Measurements from ENCODE around the gene SULT1C3.

The SULT1C3 gene

DNA sequence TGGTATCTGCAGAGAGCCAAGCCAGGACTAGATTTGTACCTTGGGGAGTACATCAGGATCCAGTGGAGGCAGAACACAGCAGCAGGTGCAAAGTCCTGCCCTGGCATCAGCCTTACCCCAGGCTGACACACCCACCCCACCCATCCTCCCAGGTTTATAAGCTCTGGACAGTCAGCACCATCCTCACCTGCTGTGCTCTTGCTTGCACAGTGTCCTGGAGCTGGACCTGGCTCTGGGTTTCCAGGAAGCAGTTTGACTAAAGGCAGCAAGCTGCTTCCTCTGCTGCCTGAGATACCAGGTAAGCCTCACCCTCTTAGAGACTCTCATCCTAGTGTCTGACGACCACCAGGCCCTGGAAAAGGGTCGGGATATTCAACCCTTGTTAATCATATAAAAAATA is at the start of gene SULT1C3:
Gene SULT1C3 (plus strand): TSS at position 183 of the 400 bp plus-strand sequence. CDS start 7,227 bp downstream, outside the sequence.
- DNase-seq (ENCODE audit: low read depth), result no peak

DNA sequence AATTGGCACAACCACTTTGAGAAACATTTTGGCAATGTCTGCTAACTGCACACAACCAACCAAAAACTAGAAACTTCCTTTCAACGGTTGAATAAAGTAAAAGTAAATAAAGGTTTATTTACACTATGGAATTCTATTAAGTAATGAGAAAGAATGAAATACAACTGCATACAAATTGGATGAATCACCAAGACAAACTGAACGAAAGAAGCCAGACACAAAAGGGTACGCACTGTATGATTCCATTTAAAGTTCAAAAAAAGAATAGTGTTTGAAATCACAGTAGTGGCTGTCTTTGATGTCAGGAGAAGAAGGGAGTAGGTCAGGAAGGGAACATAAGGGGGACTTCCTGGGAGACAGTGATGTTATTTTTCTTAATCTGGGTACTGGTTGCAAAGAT is 46.5 kb upstream of the SULT1C3 start:
- no peak for DNase-seq (ENCODE audit: low read depth)

DNA sequence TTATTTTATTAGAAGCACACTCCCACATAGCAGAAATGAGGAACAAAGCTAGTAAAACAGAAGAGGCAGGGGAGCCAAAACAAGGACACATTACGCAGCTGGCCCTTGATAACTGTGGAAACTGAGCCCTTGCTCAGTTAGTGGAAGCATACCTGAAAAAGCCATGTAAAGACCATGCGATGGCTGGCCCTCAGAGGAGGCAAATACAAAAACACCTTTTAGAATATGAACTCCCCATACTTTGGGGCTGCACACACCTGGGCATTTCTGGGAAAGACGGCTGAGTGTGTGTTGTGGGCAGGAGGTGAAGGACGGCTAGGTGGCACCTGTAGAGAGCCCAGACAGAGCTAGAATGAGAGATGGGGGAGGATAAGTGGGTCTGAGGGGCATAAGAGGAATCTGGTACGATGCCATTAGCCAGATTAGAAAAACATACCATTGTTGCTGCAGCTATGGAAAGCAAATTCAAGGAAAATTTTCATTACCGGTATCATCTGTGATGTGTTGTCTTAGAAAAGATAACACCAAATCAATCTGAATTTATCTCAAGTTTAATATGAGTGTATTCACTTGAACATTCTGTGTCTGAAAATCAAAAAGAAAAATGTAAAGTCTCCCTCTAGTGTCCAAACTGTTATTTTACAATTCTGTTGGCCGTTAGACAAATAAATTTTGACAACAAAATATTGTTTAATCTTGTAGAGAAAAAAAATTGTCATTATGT is 45.2 kb upstream of the SULT1C3 start:
- DNase-seq (ENCODE audit: low read depth), result no peak

DNA sequence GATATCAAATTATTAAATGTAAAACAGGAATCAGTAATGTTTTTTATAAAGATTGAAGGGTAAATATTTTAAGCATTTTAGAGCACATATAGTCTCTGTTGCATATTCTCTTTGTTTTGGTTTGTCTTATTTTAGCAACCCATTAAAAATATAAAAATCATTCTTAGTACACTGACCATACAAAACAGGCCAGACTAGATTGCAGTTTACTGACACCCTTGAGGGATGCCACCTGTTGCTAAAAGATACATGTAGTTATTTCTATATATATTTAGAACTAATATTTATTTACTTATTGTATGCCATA is 44.7 kb upstream of the SULT1C3 start:
- no peak for DNase-seq (ENCODE audit: low read depth)

DNA sequence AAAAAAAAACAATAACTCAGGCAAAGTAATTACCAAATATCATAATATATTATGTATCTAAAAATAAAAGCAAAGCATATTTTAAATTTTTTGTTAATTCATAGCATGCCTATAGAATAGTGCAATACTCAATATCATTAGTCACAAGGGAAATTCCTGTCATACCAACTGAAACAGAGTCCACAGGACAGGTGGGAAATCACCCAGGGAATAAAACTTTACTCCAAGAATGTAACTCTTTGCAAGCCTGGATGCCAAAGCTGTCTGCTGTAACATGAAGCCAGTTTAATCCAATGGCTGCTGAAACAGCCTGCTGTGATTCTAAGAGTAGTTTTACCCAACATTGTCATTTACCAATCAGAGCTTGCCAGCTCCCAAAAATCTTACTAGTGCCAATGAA is 40.0 kb upstream of the SULT1C3 start:
- no peak for DNase-seq (ENCODE audit: low read depth)

DNA sequence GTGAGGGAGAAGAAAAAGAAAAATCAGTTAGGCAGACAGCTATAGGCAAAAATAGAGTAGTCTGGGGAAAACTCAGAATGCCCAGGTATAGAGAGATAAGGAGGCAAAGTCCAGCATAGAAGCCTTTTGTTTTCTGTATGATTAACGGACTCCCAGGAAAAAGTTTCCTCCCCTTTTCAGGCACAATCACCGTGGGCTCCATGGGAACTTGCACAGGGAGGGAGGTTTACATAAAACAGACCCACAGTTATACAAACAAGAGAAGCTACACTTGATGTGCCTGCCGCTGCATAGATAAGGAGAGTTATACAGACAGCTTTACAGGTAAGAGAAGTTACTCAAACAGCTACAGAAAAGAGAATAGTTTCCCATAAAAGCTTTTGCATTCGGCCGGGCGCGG is 39.2 kb upstream of the SULT1C3 start:
- no peak for DNase-seq (ENCODE audit: low read depth)

DNA sequence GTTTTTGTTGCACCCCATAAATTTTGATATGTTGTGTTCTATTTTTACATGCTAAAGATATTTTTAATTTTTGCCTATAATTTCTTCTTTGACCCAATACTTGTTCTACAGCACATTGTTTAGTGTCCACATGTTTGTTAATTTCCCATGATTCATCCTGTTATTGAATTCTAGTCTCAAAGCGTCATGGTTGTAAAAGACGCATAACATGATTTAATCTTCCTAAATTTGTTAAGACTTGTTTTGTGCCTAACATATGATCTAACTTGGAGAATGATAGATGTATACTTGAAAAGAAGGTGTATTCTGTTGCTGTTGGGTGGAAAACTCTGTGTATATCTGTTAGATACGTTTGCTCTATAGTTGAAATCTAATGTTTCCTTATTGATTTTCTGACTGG is 27.1 kb upstream of the SULT1C3 start:
- no peak for DNase-seq (ENCODE audit: low read depth)

DNA sequence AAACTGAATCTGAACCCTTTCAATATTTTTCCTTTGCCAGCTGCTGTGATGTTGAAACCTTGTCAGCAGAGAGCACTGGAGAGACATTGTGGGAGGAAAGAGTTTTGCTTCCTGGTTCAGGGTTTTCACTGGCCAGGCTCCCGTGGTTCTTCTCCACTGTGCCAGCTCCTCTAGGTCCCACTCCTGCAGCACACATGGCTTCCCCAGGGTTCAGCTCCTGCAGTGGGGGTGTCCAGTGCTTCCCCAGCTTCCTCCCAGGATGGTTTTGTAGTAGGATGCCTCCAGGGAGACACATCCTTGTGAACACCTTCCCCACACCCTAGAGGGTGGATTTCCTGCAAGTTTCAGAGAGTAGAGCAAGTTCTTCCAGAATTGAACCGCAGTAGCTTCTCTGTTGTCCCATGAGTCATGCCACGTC is 24.0 kb upstream of the SULT1C3 start:
- no peak for DNase-seq (ENCODE audit: low read depth)

DNA sequence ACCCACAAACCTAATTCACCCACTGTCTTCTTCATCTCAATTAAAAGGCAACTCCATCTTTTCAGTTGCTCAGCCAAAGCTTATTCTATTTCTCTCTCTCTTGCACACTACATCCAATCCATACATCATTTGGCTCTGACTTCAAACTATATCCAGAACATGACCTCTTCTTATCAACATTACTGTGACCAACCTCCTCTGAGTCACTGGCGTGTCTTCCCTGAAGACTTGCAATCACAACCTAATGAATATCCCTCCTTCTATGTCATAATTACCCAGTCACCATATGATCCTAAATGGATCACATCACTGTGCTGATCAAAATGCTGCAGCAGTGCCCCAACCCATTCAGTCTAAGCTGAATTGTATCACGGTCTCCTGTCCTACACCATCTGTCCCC is 22.6 kb upstream of the SULT1C3 start:
- DNase-seq (ENCODE audit: low read depth), result no peak

DNA sequence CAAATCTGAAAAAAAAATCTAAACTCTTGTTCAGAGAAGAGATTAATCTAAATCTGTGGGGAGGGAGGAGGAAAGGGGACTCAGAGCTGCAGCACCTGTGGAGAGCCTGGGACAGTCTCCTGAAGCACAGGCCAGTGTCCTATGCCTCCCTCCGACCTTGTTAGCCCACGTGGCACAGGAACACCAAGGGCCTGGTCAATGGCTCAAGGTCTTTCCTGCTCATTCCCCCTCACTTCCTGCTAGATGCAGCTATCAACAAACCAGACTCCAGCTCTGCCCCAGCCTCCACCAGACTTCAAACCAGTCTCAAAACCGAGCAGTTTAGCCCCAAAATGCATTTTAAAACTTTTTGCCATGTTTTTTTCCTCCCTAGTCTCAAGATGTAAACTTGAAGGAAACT is 20.1 kb upstream of the SULT1C3 start:
- no peak for DNase-seq (ENCODE audit: low read depth)

DNA sequence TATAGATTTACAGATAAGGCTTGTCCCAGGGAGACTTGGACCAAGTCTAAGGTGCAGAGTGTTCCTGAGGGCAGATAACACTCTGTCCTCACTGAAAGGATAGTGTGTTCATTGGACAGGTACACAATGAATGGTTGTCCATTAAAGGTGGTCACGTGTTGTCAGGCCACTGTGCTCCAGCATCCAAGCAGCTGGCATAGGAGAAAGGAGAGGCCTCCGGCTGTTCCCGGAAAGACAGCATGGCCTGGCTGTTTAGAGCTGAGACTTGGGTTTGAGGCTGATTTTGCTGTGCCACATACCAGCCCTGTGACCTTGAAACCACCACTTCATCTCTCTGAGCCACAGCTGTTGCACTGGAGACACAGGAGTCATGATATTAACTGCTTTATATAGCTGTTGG is 19.6 kb upstream of the SULT1C3 start:
- no peak for DNase-seq (ENCODE audit: low read depth)

DNA sequence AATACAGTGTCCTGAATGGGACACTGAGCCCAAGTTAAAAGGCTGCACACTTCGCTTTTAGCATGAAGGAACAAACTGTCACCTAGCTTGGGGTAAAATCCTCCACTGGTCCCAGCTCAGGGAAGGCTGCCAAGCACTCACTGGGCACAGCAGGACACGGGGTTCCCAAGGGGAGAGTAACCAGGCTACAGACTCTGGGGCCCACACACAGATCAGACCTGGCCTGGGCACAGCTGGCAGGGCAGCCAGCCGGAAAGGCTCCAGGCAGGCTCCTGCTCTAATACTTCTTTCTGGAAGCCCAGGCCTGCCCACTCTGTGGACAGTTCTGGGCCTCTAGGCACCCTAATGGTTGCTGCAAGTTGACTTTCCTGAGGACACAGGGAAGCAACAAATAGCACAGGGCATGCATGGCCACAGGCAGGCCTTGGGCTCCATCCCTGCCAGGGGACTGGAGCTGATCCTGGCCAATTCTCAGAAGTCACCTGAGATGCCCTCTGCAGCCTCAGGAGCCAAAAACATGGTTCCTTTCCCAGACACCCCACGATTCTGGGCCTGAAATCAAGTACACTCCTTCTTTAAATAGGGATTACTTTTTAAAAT is 18.7 kb upstream of the SULT1C3 start:
- no peak for DNase-seq (ENCODE audit: low read depth)

DNA sequence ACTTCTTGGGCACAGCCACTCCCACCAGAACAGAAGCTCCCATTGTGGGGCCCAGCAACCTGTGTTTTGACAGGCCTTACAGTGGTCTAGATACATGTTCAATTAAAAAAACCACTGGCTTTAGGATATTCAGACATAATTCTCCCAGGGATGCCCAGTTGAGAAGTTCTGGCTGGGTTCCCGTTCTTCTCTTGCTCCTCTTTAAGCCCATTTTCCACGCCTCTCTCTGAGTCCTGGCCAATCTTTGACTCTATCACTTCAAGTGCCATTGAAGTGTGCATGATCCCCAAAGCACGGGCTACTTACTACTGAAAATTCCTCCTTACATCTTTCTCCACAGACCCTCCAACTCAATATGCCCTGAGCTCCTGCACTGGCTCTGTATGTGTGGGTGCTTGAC is 17.5 kb upstream of the SULT1C3 start:
- no peak for DNase-seq (ENCODE audit: low read depth)

DNA sequence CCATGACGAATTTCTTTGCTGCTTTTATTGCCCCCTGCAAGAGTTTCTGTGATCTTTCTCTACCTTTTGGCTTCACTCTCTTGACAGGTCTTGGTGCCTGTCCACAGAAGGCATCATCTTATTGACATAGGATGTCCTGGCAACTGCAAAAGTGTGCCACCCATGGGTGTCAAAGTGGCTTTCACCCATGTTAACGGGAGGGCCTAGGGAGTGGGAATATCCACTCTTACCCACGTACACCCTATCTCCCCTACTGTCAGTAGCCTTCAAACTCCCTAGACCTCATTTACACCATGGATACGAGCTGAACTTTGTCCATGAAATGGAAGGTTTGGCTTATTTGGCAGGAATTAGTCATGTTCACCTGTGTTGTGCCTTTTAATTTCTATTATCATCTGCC is 16.2 kb upstream of the SULT1C3 start:
- no peak for DNase-seq (ENCODE audit: low read depth)

DNA sequence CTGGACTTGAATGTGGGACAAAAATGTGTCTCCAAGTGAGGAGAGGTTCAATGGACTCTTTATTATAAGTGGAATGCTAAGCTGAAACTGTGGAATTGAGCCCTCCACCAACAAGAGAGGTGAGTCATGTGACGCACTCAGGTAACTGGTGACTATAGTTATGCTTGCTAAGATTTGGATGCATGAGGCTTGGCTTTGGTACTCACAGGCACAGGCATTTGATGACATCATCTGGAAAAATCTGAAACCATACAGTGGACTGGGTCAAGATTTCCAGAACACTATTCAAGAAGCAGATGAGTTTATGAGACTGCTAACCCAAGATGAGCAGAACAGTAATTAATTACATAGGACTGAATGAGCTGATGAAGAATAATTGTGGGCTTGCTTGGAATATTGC is 15.7 kb upstream of the SULT1C3 start:
- DNase-seq (ENCODE audit: low read depth), result no peak

DNA sequence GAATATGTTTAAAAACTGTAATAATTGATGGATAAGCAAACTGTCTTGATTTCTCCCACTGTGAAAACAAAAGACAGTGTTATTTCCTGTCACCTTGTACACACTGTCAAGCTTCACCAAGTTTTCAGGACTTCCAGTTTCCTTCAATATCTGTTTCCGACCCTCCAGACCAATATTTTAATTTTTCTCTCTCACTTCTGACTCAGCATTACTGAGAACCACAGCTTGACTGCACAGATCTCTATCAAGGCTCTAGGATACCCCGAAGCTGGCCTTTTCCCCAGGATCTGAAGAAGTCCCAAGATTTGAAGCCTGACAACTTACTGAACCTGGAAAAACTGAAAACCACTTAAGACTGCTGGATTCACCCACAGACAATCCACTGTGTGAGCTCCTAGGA is 13.2 kb upstream of the SULT1C3 start:
- no peak for DNase-seq (ENCODE audit: low read depth)

DNA sequence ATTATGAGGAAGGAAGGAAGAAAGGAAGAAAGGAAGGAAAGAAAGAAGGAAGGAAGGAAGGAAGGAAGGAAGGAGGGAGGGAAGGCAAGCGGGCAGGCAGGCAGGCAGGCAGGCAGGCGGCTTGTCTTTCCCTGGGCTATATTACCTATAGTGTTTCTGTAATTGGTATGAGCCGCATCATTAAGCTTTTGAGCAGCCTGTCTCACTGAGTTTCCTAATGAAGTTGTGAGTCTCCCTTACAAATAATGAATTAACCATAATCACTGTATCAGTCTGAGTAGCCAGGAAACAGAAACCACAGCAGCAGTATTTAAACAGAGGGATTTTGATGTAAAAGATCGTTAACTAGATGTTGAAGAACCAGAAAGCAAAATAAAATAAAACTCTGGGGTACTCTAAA is 11.8 kb upstream of the SULT1C3 start:
- no peak for DNase-seq (ENCODE audit: low read depth)

DNA sequence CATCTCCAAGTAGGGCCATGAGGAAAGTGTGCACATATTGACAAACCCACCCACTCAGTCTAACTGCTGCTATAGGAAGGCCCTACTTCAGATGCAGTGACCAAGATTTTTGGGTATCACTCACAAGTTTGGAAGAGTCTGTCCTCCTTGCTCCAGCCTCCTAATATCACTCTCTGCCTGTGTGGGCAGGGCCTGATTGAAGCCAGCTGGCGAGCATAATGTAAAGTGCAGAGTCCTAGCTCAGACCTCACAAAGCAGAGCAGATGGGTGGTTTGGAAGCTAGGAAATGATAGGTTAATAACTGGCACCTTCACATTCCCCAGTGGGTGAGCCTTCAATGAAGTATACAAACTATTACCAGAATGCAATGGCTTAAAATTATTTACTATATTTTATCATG is 11.2 kb upstream of the SULT1C3 start:
- no peak for DNase-seq (ENCODE audit: low read depth)

DNA sequence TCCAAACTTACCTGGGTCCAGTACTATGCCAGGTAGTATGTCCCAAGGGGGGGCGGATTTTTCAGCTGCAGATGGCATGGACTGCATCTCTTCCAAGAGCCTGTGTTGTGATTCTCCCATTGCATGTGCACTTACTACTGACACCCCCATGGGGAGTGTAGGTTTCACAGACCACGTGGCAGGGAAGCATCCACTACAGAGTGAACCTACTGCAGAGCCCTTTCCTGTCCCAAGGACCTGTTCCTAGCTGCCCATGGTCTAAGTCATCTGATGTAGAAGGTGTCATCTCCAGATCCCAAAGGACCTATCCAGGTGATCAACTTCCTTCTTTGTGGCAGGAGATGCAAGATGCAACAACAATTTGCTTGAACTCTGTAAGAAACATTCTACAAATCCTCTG is 9.9 kb upstream of the SULT1C3 start:
- DNase-seq (ENCODE audit: low read depth), result no peak

DNA sequence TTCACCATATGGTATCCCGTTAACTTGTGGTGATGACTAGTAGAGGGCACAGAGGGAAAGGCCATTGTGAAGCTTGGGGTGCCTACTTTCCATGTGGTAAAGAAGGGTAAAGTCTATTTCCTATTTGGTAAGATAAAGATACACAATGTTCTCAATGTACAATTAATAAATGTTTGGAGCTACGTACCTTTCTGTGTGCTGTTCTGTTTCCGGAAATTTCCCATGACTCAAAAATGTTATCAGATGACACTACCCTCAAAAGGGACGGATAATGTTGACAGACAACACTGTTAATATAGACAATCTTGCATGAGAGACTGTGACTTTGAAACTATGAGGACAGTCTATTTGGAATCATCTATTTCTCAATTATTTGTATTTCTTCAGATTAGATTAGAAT is 4.2 kb upstream of the SULT1C3 start:
- no peak for DNase-seq (ENCODE audit: low read depth)

DNA sequence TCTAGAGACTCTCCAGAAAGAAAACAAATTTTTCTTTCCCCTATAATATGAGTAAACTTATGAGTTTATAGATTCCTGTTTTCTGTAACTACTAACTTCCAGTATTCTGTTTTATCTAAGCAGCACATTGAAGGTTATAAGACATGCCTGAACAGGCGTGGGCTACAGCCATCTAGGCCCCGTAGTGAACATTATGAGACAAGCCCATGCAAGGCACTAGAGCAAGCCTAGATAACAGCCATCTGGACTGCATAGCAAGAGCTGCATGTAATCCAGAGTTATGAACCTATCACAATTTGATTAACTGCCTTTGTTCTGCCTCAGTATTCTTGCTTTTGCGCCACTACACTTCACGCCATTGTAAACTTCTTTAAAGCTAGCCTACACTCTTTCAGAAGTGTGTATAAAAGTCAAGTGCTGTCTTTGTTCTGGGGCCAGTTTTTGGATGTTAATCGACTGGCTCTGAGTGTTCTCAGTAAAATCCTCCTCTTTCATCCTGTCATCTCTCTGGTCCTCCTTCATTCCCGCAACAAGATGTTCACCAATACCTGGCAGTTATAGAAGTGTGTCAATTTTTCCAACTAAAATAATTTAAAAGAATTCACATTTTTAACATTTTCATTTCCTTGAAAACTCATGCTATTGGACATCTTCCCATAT is 3.0 kb upstream of the SULT1C3 start:
- DNase-seq (ENCODE audit: low read depth), result no peak

DNA sequence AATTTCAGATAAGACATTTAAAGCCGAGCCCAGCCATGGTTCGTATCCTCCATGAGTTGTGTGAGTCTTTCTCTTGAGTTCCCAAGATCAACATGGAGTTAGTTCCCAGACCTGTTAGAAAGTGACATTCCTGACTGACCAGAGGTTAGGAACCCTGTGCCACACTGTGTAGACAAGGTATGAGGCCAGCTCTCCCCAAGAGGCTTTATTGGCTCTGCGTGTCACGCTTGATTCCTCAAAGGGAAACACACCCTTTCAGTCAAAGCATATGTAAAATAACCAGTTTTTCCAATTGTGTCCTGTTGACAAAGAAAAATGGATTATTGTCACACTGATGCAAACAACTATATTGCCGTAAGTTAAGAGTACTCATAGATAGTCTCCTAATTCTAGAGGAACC is 1.2 kb downstream of the SULT1C3 start:
- DNase-seq (ENCODE audit: low read depth), result no peak

DNA sequence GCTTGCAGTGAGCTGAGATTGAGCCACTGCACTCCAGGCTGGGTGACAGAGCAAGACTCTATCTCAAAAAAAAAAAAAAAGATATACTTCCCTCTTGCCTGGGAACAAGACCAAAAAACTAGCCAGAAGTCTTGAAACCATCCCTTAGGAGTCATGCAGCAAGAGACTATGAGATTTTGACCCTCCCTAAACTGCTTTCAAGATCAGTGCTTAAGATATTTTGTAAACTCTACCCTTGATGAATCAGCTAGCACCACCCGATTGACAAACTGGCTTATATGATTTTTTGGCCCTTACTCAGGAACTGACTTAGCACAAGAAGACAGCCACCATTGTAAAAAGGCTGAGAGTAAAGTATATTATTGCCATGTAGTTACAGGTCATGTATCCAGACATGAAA is 3.8 kb downstream of the SULT1C3 start:
- no peak for DNase-seq (ENCODE audit: low read depth)
